ENCODE results near the gene PARP3.

The PARP3 gene

DNA sequence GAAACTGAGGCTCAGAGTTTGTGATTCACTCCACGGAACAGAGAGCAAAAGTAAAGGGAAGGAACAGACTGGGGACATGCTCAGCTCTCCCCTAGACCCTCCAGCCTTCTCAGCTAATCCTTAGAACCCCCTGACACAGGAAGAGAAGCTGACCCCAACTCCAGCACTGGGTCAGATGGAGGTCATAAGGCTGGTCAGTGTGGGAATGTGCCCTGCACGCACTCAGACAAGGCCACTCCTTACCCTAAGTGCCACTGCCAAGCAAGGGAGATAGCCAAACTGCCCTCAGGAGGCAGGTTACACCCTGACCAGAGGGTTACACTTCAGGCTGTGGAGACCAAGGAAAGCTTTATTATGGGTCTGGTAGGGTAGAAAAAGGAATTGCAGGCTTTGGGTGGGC lies 52.4 kb downstream of the PARP3 start:
- Mint-ChIP-seq H3K36me3 (ENCODE audit: low read depth) (peaks cover 46% of the 10 kb centered on the region), H3K4me3 (peak overlapping the region; percentile 99), H3K27me3 (no peaks in the 10 kb centered on the region), H3K9me3 (no peaks in the 10 kb centered on the region), H3K4me1 (ENCODE audit: low read depth) (peaks cover 38% of the 10 kb centered on the region), H3K27ac (peak overlapping the region; percentile 100)

DNA sequence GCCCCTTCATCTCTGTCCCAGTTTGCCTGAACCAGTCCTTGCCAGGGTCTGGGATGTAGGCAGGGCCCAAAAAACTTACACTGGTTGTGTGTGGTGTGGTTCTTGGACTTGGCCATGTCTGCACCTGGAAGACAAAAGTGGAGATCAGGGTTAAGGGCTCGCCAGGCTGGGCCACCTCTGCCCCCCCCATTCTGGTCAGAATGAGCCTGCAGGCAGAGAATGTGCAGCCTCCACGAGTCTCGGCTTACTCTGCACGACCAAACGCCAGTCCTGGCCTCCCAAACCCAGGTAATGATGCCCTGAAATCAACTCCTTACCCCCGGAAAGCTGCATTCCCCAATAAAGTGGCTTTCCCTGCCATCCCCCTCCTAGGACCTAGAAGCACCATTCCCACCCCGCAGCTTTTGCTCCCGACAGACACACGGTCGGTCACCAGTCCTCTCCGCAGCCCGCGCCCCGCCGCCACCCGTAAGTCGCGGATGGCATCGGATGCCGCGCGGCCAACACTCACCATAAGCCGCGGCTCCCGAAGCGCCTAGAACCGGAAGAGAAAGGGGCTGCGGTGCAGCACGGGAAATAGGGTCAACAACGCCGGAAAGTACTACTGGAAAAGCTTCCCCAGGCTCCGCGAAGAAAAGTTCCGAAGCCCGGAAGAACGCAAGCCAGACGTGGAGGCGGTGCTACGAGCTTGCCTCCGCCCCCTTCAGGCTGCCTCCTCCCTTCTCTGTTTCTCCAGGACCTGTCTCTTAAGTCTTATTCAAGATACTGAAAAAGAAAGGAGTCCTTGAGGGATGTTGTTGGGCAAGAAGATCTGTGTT lies 53.4 kb downstream of the PARP3 start, which contains the start of gene RPL29:
TSS of gene RPL29 (minus strand) at position 550 of the 818 bp plus-strand sequence. CDS start at position 116, 434 bp downstream.
- peak within 1 kb of the TSS; percentile 99 for H3K4me3 Mint-ChIP-seq
- peaks cover 46% of the 10 kb centered on the region for H3K36me3 Mint-ChIP-seq (ENCODE audit: low read depth)
- H3K9me3 Mint-ChIP-seq: no peaks in the 10 kb centered on the region
- H3K4me1 Mint-ChIP-seq (ENCODE audit: low read depth): peaks cover 38% of the 10 kb centered on the region
- H3K27ac Mint-ChIP-seq: peak within 1 kb of the TSS; percentile 100
- H3K27me3 Mint-ChIP-seq: no peaks in the 10 kb centered on the region

DNA sequence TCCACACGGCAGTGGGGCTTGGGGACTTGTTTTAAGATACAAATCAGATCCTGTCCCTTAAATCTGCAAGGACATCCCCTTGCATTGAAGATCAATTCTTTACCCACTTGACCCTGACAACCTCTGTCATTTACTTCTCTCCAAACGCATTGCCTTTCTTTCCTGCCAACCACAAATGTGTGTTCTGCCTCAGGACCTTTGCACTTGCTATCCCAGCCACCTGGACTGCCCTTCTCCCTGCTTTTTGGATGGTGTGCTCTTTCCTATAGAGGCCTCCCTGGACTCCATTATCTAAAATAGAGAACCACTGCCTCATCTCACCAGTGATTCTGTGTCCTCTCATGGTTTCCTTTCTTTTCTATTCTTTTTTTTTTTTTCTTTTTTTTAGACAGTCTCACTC lies 55.0 kb downstream of the PARP3 start:
- no peaks in the 10 kb centered on the region for H3K27me3 Mint-ChIP-seq
- H3K36me3 Mint-ChIP-seq (ENCODE audit: low read depth): peaks cover 37% of the 10 kb centered on the region
- peaks cover 38% of the 10 kb centered on the region for H3K4me1 Mint-ChIP-seq (ENCODE audit: low read depth)
- H3K27ac Mint-ChIP-seq: no peak overlapping the region
- H3K9me3 Mint-ChIP-seq: no peaks in the 10 kb centered on the region
- no peak overlapping the region for H3K4me3 Mint-ChIP-seq

DNA sequence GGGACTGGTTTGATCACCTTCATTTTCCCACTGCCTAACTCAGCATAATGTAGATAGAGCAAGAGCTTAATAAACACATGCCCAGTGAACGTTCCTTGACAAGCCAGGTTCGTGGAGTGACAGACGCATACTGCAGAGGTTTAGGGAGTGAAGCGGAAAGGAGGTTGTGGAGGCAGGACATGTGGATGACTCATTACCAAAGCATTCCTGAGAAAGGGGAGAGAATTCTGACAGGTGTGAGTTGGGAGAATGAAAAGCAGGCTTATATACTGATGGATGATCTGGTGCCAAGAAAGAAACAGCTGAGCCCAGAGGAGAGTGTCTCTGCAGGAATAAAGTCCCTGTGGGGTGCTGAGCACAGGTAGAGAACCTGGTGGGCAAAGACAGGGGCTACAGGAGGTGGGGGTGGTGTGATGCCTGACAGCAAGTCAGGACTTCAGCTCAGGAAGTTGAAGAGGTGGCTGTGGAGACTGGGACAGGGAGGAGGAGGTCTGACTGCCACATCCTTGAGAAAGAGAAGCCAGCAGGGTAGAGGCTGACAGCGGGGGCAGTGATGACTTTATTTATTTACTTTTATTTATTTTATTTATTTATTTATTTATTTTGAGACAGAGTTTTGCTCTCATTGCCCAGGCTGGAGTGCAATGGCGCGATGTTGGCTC lies 55.9 kb downstream of the PARP3 start:
- Mint-ChIP-seq H3K27ac (no peak overlapping the region), H3K4me3 (no peak overlapping the region), H3K27me3 (no peaks in the 10 kb centered on the region), H3K36me3 (ENCODE audit: low read depth) (peaks cover 28% of the 10 kb centered on the region), H3K9me3 (no peaks in the 10 kb centered on the region), H3K4me1 (ENCODE audit: low read depth) (peaks cover 31% of the 10 kb centered on the region)

Data from stimulated activated naive CD8-positive, alpha-beta T cell treated with anti-CD3 and anti-CD28 coated beads, Interleukin-15, Interleukin-2, amounts not matched to agents 100 ng/mL and 50 ng/mL, for 24 hours (primary cell).